Heart left ventricle (tissue), 16 donors: ENCODE measurements around the gene SPRR3. TPM values are rescaled to one million over a fixed set of nuclear protein-coding genes. Genes with fewer than 3 reads are reported as not detected.

Experiments used
- ATAC-seq, 4 donors: fragments of 200-7000 bp; cut with Tn5 transposase; one replicate each; pipeline ENCODE4 v1.9.1; 2020 to 2022; ENCODE audit warnings: moderate library complexity in 4 of 4, mild to moderate bottlenecking in 3 of 4, moderate number of reproducible peaks in 1 of 4
- DNase-seq, 5 donors: peaks; one replicate each; pipeline ENCODE4 v3.0.0-alpha.2; 2020
- H3K27ac ChIP-seq, 12 donors: fragments of 200-600 bp; sonication (generic) in 4 of 12; one replicate each; pipeline versions ENCODE4 v1.5.0 to v1.8.0; 2016 to 2022; ENCODE audit warnings: mild to moderate bottlenecking in 2 of 12
- H3K27me3 ChIP-seq, 9 donors: fragments of 200-600 bp; sonication (generic) in 2 of 9; one replicate each; pipeline versions ENCODE4 v1.5.1 to v1.8.0; 2016 to 2022; ENCODE audit warnings: mild to moderate bottlenecking in 3 of 9
- H3K36me3 ChIP-seq, 9 donors: fragments of 200-600 bp; sonication (generic) in 2 of 9; one replicate each; pipeline versions ENCODE4 v1.5.0 to v1.8.0; 2018 to 2022; ENCODE audit warnings: mild to moderate bottlenecking in 2 of 9
- H3K4me1 ChIP-seq, 12 donors: fragments of 200-600 bp; sonication (generic) in 4 of 12; one replicate each; pipeline versions ENCODE4 v1.5.0 to v1.8.0; 2016 to 2022; ENCODE audit warnings: mild to moderate bottlenecking in 3 of 12
- H3K4me3 ChIP-seq, 12 donors: fragments of 200-600 bp; sonication (generic) in 4 of 12; one replicate each; pipeline versions ENCODE4 v1.5.0 to v1.8.0; 2017 to 2022; ENCODE audit warnings: mild to moderate bottlenecking in 9 of 12, moderate library complexity in 4 of 12
- H3K9me3 ChIP-seq, 12 donors: fragments of 200-600 bp; sonication (generic) in 4 of 12; one replicate each; pipeline versions ENCODE4 v1.5.0 to v1.8.0; 2016 to 2022; ENCODE audit warnings: mild to moderate bottlenecking in 1 of 12
- CTCF ChIP-seq, 12 donors: fragments of 200-600 bp; sonication (generic) in 4 of 12; IDR thresholded peaks; one replicate each; pipeline versions ENCODE4 v1.5.0 to v1.8.0; 2018 to 2022; ENCODE audit warnings: antibody characterized with exemption in 12 of 12, mild to moderate bottlenecking in 5 of 12
- POLR2A ChIP-seq, 2 donors: fragments of 450-650 bp; IDR thresholded peaks; one replicate each; pipeline ENCODE4 v1.6.1; 2017; ENCODE audit warnings: antibody characterized with exemption in 2 of 2, mild to moderate bottlenecking in 2 of 2, moderate library complexity in 2 of 2
- WGBS, 4 donors: extraction: QIAGEN DNeasy Blood & Tissue Kit in 2 of 4; methylation state at CpG; one replicate each; pipeline versions ENCODE4 v1.1.5 to v1.1.7; 2013 to 2018; 5-methylcytosine and 5-hydroxymethylcytosine counted together
- intact Hi-C, 10 donors: fragments of 100-400 bp; cut with DNase I; formaldehyde crosslinking; loops; one replicate each; pipeline versions ENCODE4 v1.11.1 to v1.14.2; 2022
- polyA plus RNA-seq, 2 donors: library from polyadenylated mRNA; stranded (reverse); fragments of 200-250 nt; gene quantifications; one replicate each; pipeline ENCODE4 v1.2.3, GENCODE V29; 2013
- total RNA-seq, 9 donors: library from RNA; depleted of rRNA in 2 of 9; stranded (reverse); fragments of >200 nt in 2 of 9; fragmentation: NEBNext Ultra II Directional in 3 of 9; extraction: Animal tissue kit (Norgen Biotek cat#: 25700) in 3 of 9; gene quantifications; one replicate each; pipeline versions ENCODE4 v1.1.0 to v1.2.4, GENCODE V29; 2016 to 2023
- donor health status: ischemic (EF 13 %, LVEDD 7.1; RV severe dilation, severe dysfunction).
- donor health status: healthy with polysubstance abuse.
- donor health status: DM: no; HTN: yes; CAD: no.
- donor health status: DM: no; HTN: no; CAD: no.
- donor health status: ischemic (EF 25% LVEDD 6.9; RV normal size, moderate dysfunction).
- donor health status: ischemic (EF 25% LVEDD 5.7; RV mildly dilated, moderate dysfunction).
- donor health status: healthy.
- donor health status: DM: yes; HTN: yes; CAD: no.
- donor health status: ischemic (EF 35%, LVEDD 5.7; RV mildly dilated, moderate dysfunction).
- donor health status: nonischemic (EF 11% LVEDD 7.7; RV severe dilation, severe dysfunction).
- donor health status: DM: yes; HTN: yes; CAD: no.
- donor health status: PGD.
- donor health status: ischemic (EF 29% LVEDD 5.4; RV normal size, mild dysfunction).
- donor health status: nonischemic (EF 23%, LVEDD 6.1; RV moderate dilation, normal function).

Gene SPRR3
- total and polyA plus RNA-seq, 11 donors, result 1.2 TPM; not detected in 10

GRCh38 chr1:152962876-152963415 lies 38.6 kb upstream of the SPRR3 start:
- Histone ChIP-seq H3K4me1 (no peaks in the 10 kb centered on the region), H3K9me3 (no peaks in the 10 kb centered on the region), H3K4me3 (no peak overlapping the region), H3K36me3 (no peaks in the 10 kb centered on the region), H3K27ac (no peak overlapping the region), H3K27me3 (peaks cover 0 to 6% (median 0%) of the 10 kb centered on the region in 9 donors)
- WGBS, 4 donors, result 72 to 79% (median 74%) methylated on average over 2 of the region's 2 CpGs
- intact Hi-C loops, result no loop called here
- DNase-seq (no peak), ATAC-seq (no peak)
- TF ChIP-seq CTCF (IDR thresholded peaks at IDR 0.05) (no peak), POLR2A (IDR thresholded peaks at IDR 0.05) (no peak)

GRCh38 chr1:152964536-152964935 lies 37.0 kb upstream of the SPRR3 start:
- WGBS, 4 donors, result 61 to 71% (median 68%) methylated on average over 1 of the region's 1 CpG
- Histone ChIP-seq H3K9me3 (no peaks in the 10 kb centered on the region), H3K27ac (no peak overlapping the region), H3K4me1 (no peaks in the 10 kb centered on the region), H3K36me3 (no peaks in the 10 kb centered on the region), H3K27me3 (peaks cover 0 to 6% (median 0%) of the 10 kb centered on the region in 9 donors), H3K4me3 (no peak overlapping the region)
- ATAC-seq (no peak), DNase-seq (no peak)
- intact Hi-C loops, result no loop called here
- no peak for TF ChIP-seq CTCF (IDR thresholded peaks at IDR 0.05)
- TF ChIP-seq POLR2A (IDR thresholded peaks at IDR 0.05), result no peak

GRCh38 chr1:152965853-152966252 lies 35.7 kb upstream of the SPRR3 start:
- H3K4me1 ChIP-seq, result no peaks in the 10 kb centered on the region
- no peak overlapping the region for H3K27ac ChIP-seq
- H3K4me3 ChIP-seq, result no peak overlapping the region
- TF ChIP-seq CTCF (IDR thresholded peaks at IDR 0.05), result no peak
- no peak for TF ChIP-seq POLR2A (IDR thresholded peaks at IDR 0.05)
- DNase-seq (no peak), ATAC-seq (no peak)
- intact Hi-C loops, result no loop called here
- 64 to 72% (median 68%) methylated on average over 4 of the region's 4 CpGs for WGBS, 4 donors
- H3K36me3 ChIP-seq, result no peaks in the 10 kb centered on the region
- no peaks in the 10 kb centered on the region for H3K9me3 ChIP-seq
- H3K27me3 ChIP-seq, result peaks cover 0 to 6% (median 0%) of the 10 kb centered on the region in 9 donors

GRCh38 chr1:152967201-152967600 lies 34.3 kb upstream of the SPRR3 start:
- intact Hi-C loops, result no loop called here
- Histone ChIP-seq H3K27me3 (peaks cover 0 to 6% (median 0%) of the 10 kb centered on the region in 9 donors), H3K4me1 (no peaks in the 10 kb centered on the region), H3K9me3 (no peaks in the 10 kb centered on the region), H3K4me3 (no peak overlapping the region), H3K27ac (no peak overlapping the region), H3K36me3 (no peaks in the 10 kb centered on the region)
- ATAC-seq (no peak), DNase-seq (no peak)
- WGBS, 4 donors, result 53 to 55% (median 54%) methylated on average over 6 to 7 of the region's 7 CpGs
- TF ChIP-seq CTCF (IDR thresholded peaks at IDR 0.05) (no peak), POLR2A (IDR thresholded peaks at IDR 0.05) (no peak)
